ENCODE measurements around the gene SLC2A14. TPM values are rescaled to one million over a fixed set of nuclear protein-coding genes. Genes with fewer than 3 reads are reported as not detected.
"Not testable (repeated sequence)": the region's sequence is repeated elsewhere in the genome, so short reads cannot be mapped to it uniquely, and the experiment has no call there.

SLC2A14 gene
- total and polyA plus RNA-seq, 7 donors: 0.04 to 1.4 TPM; not detected in 5

DNA sequence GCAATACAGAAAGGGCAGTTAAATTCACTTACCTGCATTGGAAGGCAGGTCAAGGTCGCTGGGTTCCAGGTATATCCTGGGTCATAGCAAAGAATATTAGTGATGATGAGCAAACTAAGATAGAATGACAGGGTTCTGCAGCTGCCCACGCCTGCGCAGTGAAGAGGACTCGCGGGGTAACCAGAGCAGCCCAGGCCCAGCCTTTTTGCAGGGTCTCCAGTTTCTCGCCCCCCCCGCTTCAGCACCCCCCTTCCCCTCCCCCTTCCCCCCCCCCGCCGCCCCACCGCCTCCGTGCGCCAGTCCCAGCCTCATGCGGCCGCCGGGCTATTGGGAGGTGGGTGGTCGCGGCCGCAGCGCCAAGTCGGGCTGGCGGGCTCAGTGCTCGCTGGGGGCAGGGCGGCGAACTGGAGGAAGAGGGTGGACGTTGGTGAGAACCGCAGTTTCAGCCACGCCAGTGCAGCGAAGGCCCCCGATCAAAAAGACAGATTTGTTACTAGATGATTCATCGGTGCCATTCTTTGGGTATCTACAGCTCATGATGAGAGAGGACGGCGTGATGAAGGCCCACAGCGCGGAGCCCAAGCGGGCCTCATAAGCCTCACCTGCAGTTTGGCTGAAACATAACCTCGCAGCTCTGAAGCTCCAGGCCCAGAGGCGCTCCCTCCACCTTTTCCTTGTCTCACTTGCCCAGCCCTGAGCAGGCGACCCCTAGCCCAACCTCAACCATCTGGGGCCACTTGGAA is 43.1 kb upstream of the SLC2A14 start:
- peaks cover 0 to 7% (median 0%) of the 10 kb centered on the region in 4 donors for H3K4me1 ChIP-seq
- no peak for DNase-seq
- no peaks in the 10 kb centered on the region for H3K9me3 ChIP-seq
- no peak overlapping the region for H3K27ac ChIP-seq
- H3K4me3 ChIP-seq: peak overlapping the region in 1 of 4 donors; percentile 35
- intact Hi-C loops (cut with DNase I): no loop called here
- H3K36me3 ChIP-seq: peaks cover 0 to 19% (median 0%) of the 10 kb centered on the region in 4 donors
- TF ChIP-seq, protein P1, sequence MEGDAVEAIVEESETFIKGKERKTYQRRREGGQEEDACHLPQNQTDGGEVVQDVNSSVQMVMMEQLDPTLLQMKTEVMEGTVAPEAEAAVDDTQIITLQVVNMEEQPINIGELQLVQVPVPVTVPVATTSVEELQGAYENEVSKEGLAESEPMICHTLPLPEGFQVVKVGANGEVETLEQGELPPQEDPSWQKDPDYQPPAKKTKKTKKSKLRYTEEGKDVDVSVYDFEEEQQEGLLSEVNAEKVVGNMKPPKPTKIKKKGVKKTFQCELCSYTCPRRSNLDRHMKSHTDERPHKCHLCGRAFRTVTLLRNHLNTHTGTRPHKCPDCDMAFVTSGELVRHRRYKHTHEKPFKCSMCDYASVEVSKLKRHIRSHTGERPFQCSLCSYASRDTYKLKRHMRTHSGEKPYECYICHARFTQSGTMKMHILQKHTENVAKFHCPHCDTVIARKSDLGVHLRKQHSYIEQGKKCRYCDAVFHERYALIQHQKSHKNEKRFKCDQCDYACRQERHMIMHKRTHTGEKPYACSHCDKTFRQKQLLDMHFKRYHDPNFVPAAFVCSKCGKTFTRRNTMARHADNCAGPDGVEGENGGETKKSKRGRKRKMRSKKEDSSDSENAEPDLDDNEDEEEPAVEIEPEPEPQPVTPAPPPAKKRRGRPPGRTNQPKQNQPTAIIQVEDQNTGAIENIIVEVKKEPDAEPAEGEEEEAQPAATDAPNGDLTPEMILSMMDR (IDR thresholded peaks at IDR 0.05): no peak
- no peak for TF ChIP-seq POLR2A (IDR thresholded peaks at IDR 0.05)
- no peak for TF ChIP-seq POLR2AphosphoS5 (IDR thresholded peaks at IDR 0.05)
- TF ChIP-seq EP300 (IDR thresholded peaks at IDR 0.05): no peak
- peaks cover 0 to 5% (median 0%) of the 10 kb centered on the region in 3 donors for H3K27me3 ChIP-seq
- 32 to 61% methylated on average over 38 of the region's 38 CpGs for WGBS, 2 donors

DNA sequence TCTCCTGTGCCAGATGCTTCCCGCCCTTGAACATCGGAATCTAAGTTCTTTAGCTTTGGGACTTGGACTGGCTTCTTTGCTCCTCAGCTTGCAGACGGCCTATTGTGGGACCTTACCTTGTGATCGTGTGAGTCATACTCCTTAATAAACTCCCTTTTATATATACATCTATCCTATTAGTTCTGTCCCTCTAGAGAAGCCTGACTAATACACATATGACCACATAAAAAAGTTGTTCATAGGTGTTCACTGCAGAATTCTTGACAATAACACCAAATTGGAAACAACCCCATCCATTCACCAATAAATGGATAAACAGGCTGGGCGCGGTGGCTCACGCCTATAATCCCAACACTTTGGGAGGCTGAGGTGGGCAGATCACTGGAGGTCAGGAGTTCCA is 37.4 kb upstream of the SLC2A14 start:
- intact Hi-C loops (cut with DNase I); H3K4me3 ChIP-seq; H3K4me1 ChIP-seq; H3K27ac ChIP-seq; DNase-seq; H3K27me3 ChIP-seq; H3K36me3 ChIP-seq; H3K9me3 ChIP-seq: not testable (repeated sequence)
- WGBS, 2 donors: 67 to 84% methylated on average over 7 of the region's 7 CpGs

GRCh38 chr12:7907009-7907408 is 34.3 kb upstream of the SLC2A14 start:
- H3K9me3 ChIP-seq: no peaks in the 10 kb centered on the region
- intact Hi-C loops (cut with DNase I): no loop called here
- H3K27ac ChIP-seq: no peak overlapping the region
- H3K36me3 ChIP-seq: no peaks in the 10 kb centered on the region
- H3K27me3 ChIP-seq: no peaks in the 10 kb centered on the region
- TF ChIP-seq POLR2A (IDR thresholded peaks at IDR 0.05) (no peak), POLR2AphosphoS5 (IDR thresholded peaks at IDR 0.05) (no peak), EP300 (IDR thresholded peaks at IDR 0.05) (no peak)
- TF ChIP-seq, protein P1 (IDR thresholded peaks at IDR 0.05): no peak
- no peaks in the 10 kb centered on the region for H3K4me1 ChIP-seq
- 7 to 22% methylated on average over 3 of the region's 3 CpGs for WGBS, 2 donors
- no peak overlapping the region for H3K4me3 ChIP-seq
- DNase-seq: no peak

DNA sequence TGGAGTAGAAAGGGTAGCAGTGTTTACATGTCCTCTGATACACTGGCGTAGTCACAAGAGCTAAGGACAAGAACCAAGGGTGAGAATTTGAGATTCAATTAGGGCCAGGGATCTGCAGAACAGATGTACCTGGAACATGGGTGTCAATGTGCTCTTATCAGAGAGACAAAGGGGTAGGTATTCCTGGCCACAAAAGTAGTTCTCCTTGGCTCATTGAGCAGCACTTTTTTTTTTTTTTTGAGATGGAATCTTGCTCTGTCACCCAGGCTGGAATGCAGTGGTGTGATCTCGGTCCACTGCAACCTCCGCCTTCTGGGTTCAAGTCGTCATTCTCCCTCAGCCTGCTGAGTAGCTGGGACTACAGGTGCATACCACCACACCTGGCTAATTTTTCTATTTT is 33.6 kb upstream of the SLC2A14 start:
- intact Hi-C loops (cut with DNase I); H3K27me3 ChIP-seq; H3K4me1 ChIP-seq; H3K4me3 ChIP-seq; H3K9me3 ChIP-seq; DNase-seq; H3K36me3 ChIP-seq; H3K27ac ChIP-seq: not testable (repeated sequence)
- 74 to 78% methylated on average over 4 of the region's 4 CpGs for WGBS, 2 donors

GRCh38 chr12:7905600-7906125 is 32.9 kb upstream of the SLC2A14 start:
- H3K4me1 ChIP-seq; H3K27me3 ChIP-seq; DNase-seq; H3K27ac ChIP-seq; intact Hi-C loops (cut with DNase I); H3K9me3 ChIP-seq; H3K36me3 ChIP-seq; H3K4me3 ChIP-seq: not testable (repeated sequence)
- WGBS, 2 donors: 43 to 53% methylated on average over 2 of the region's 5 CpGs

DNA sequence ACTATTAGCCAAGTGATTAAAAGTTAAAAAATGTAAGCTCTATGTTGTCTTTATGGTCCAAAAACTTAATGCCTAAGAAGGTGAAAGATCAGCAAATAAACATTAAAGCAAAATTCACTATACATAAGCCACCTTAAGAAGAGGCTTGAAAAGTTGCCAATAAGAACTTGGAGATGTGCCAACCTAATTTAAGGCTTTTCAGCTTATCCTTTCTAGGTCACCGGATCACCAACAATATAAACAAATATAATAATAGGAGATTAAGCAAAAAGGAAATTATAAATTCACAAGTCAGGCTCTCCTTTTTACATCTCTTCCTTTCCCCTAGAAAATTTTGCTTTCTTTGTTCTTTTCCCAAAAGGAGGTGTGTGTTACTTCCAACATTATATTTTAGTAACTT is 32.4 kb upstream of the SLC2A14 start:
- H3K27me3 ChIP-seq: no peaks in the 10 kb centered on the region
- H3K9me3 ChIP-seq: no peaks in the 10 kb centered on the region
- TF ChIP-seq, protein P1 (IDR thresholded peaks at IDR 0.05): no peak
- TF ChIP-seq POLR2A (IDR thresholded peaks at IDR 0.05) (no peak), EP300 (IDR thresholded peaks at IDR 0.05) (no peak), POLR2AphosphoS5 (IDR thresholded peaks at IDR 0.05) (no peak)
- H3K36me3 ChIP-seq: no peaks in the 10 kb centered on the region
- H3K27ac ChIP-seq: no peak overlapping the region
- H3K4me1 ChIP-seq: no peaks in the 10 kb centered on the region
- no peak for DNase-seq
- 5 to 12% methylated on average over 1 of the region's 1 CpG for WGBS, 2 donors
- no peak overlapping the region for H3K4me3 ChIP-seq
- intact Hi-C loops (cut with DNase I): no loop called here

- intact Hi-C loops (cut with DNase I); H3K27ac ChIP-seq; H3K36me3 ChIP-seq; H3K4me1 ChIP-seq; DNase-seq; H3K9me3 ChIP-seq; H3K27me3 ChIP-seq; H3K4me3 ChIP-seq: not testable (repeated sequence)
- WGBS, 2 donors: 91 to 94% methylated on average over 8 of the region's 8 CpGs
Observed at GRCh38 chr12:7902416-7902815, 29.7 kb upstream of the SLC2A14 start.
